Measurements from ENCODE around the gene ZNF462.

ZNF462 gene

DNA sequence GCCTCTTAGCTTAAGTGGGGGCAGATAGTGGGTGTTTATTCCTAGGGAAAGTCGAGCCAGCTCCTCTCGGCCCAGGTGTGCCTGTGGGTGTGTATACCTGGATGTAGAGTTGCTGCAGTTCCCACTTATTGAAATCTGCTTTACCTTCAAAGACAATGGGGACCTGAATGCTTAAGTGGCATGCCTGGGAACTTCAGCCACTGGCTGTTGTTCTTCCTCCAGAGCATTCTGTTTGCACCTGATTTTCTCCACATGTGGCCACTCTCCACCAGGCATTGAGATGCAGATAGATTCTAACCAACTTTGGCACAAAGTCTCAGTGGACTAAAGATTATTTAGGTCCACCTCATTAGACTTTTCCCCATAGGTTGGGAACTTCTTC lies 186.8 kb downstream of the ZNF462 start:
- H3K9me3 Mint-ChIP-seq, result no peaks in the 10 kb centered on the region
- H3K27ac Mint-ChIP-seq, result no peak overlapping the region
- H3K36me3 Mint-ChIP-seq, result no peaks in the 10 kb centered on the region
- ATAC-seq (no peak), DNase-seq (ENCODE audit: low spot score in 2 of 2) (no peak)
- no peak overlapping the region for H3K4me3 Mint-ChIP-seq
- H3K4me1 Mint-ChIP-seq, result no peaks in the 10 kb centered on the region

DNA sequence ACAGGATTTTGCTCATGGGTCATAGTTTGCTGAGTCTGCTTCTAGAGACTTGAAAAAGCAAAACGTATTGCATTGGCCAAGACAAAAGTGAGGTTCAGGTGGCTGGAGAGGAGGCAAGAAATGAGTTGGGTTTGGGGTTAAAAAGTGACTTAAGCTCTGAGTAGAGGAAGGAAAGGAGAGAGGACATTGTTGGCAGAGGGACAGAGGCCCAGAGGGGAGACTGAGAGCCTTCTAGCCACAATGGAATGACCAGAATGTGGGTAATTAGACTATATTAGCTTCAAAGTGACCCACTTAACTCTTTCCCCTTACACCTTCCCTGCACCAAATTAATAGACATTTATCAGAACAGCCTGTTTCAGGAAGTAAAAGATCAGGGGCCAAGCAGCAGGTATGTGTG lies 188.4 kb downstream of the ZNF462 start:
- H3K9me3 Mint-ChIP-seq, result no peaks in the 10 kb centered on the region
- H3K4me1 Mint-ChIP-seq, result no peaks in the 10 kb centered on the region
- no peak overlapping the region for H3K4me3 Mint-ChIP-seq
- no peak overlapping the region for H3K27ac Mint-ChIP-seq
- ATAC-seq, result no peak
- no peaks in the 10 kb centered on the region for H3K36me3 Mint-ChIP-seq
- DNase-seq (ENCODE audit: low spot score in 2 of 2), result no peak

DNA sequence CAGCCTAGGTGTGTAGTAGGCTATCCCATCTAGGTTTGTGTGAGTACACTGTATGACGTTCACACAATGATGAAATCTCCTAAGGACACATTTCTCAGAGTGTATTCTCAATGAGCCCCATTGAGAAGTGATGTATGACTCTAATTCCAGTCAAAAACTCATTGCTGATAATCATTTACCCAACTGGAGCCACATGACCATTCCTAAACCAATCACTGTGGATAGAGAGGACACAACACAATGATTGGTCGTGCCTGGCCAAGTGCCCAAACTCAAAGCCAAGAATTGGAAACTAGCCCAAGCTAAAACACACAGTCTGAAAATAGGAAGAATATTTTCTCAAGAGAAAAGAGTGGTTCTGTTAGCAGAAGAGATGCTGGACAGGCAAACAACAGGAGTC lies 191.2 kb downstream of the ZNF462 start:
- no peaks in the 10 kb centered on the region for H3K36me3 Mint-ChIP-seq
- no peak overlapping the region for H3K4me3 Mint-ChIP-seq
- no peaks in the 10 kb centered on the region for H3K4me1 Mint-ChIP-seq
- H3K9me3 Mint-ChIP-seq, result no peaks in the 10 kb centered on the region
- no peak overlapping the region for H3K27ac Mint-ChIP-seq
- ATAC-seq (no peak), DNase-seq (ENCODE audit: low spot score in 2 of 2) (no peak)

DNA sequence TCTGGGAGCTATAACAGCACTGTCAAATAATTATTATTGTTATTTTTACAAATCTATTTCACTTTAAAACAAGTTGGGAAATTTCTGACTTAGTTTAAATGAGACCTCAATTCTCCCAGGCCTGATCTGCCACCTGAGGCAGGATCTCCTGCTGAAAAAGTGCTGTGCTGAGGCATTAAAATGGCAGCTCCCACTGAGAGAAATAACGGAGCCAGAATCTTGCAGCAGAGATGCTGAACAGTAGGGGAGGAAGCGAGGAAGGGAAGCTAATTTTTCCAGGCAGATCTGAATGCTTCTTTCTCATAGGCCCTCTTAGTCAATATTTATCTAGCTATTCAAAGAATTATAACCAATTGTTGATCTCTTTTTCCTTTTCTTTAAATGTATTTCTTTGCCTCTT lies 196.3 kb downstream of the ZNF462 start:
- Mint-ChIP-seq H3K27ac (no peak overlapping the region), H3K4me1 (no peaks in the 10 kb centered on the region), H3K9me3 (no peaks in the 10 kb centered on the region), H3K36me3 (no peaks in the 10 kb centered on the region), H3K4me3 (no peak overlapping the region)
- ATAC-seq (no peak), DNase-seq (ENCODE audit: low spot score in 2 of 2) (no peak)

DNA sequence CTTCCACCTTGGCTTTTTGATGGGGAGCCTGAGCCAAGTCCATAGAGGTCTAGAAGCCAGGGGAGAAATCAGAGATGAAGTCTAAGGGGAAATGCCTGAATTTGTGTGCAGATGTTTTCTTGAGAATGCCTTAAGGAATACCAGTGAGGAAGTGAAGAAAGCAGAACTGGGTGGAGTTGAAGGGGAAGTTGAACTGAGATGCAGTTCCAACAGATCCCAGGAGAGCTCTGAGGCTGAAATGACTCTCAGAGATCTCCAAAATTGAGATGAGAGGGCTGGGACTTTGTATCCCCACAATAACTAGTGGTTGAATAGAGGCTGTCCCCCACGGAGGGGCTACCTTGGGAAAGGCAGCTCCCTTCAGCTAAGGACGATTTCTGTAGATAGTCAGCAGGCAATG lies 197.1 kb downstream of the ZNF462 start:
- DNase-seq (ENCODE audit: low spot score in 2 of 2) (no peak), ATAC-seq (no peak)

More for the DNA sequence above, 197.1 kb downstream of the ZNF462 start:
- H3K9me3 Mint-ChIP-seq, result peaks cover 4% of the 10 kb centered on the region
- no peaks in the 10 kb centered on the region for H3K36me3 Mint-ChIP-seq
- no peaks in the 10 kb centered on the region for H3K4me1 Mint-ChIP-seq
- H3K4me3 Mint-ChIP-seq, result no peak overlapping the region
- H3K27ac Mint-ChIP-seq, result no peak overlapping the region
